Activated CD4-positive, alpha-beta T cell treated with anti-CD3 and anti-CD28 coated beads, Interleukin-2, amount 10 ng/mL, durations not matched to agents 7 days and 5 days (primary cell): ENCODE measurements around the gene TNIP3. TPM values are rescaled to one million over a fixed set of nuclear protein-coding genes. Genes with fewer than 3 reads are reported as not detected.

Source experiments
- CTCF ChIA-PET: fragments of 350-600 bp; sonication (Branson Sonifier 250); formaldehyde crosslinking; loops from one replicate; lab custom pipeline; 2021; ENCODE audit warnings: antibody characterized with exemption; lab: Charles Lee
- POLR2A ChIA-PET: fragments of 350-600 bp; sonication (Branson Sonifier 250); formaldehyde crosslinking; loops from one replicate; lab custom pipeline; 2021; ENCODE audit warnings: antibody characterized with exemption; lab: Charles Lee
- DNase-seq: peaks from one replicate; pipeline ENCODE4 v3.0.0-alpha.2; 2020
- H3K27ac Mint-ChIP-seq: one replicate; pipeline ENCODE4 v1.8.0; 2021; ENCODE audit warnings: mild to moderate bottlenecking, moderate library complexity, mixed read lengths
- H3K27me3 Mint-ChIP-seq: one replicate; pipeline ENCODE4 v1.8.0; 2021; ENCODE audit warnings: mixed read lengths
- H3K36me3 Mint-ChIP-seq: one replicate; pipeline ENCODE4 v1.8.0; 2021; ENCODE audit warnings: low read depth, mixed read lengths
- H3K4me1 Mint-ChIP-seq: one replicate; pipeline ENCODE4 v1.8.0; 2021; ENCODE audit warnings: mixed read lengths
- H3K4me3 Mint-ChIP-seq: one replicate; pipeline ENCODE4 v1.8.0; 2021; ENCODE audit warnings: mild to moderate bottlenecking, moderate library complexity, mixed read lengths
- H3K9me3 Mint-ChIP-seq: one replicate; pipeline ENCODE4 v1.8.0; 2021; ENCODE audit warnings: mixed read lengths
- total RNA-seq, 2 experiments: library from RNA; stranded (reverse); gene quantifications; one replicate each; pipeline ENCODE4 v1.2.3, GENCODE V29; 2021

TNIP3 gene
- total RNA-seq, 2 experiments from 2014 or later: 0.74 to 0.75 TPM

- Mint-ChIP-seq H3K4me3 (no peak overlapping the region), H3K27me3 (peaks cover 6% of the 10 kb centered on the region), H3K4me1 (no peaks in the 10 kb centered on the region), H3K27ac (no peak overlapping the region), H3K9me3 (no peaks in the 10 kb centered on the region), H3K36me3 (no peaks in the 10 kb centered on the region)
- CTCF ChIA-PET: interaction anchor here (0.6 kb wide), 1 partner anchor 1356 kb away, joined by 3 read pairs; no protein-coding TSS in a partner anchor
- no peak for DNase-seq
- POLR2A ChIA-PET: no interaction called here
Measured at GRCh38 chr4:121091941-121092340, 72.2 kb downstream of the TNIP3 start.

- H3K9me3 Mint-ChIP-seq: no peaks in the 10 kb centered on the region
- H3K36me3 Mint-ChIP-seq: no peaks in the 10 kb centered on the region
- DNase-seq: no peak
- no peaks in the 10 kb centered on the region for H3K4me1 Mint-ChIP-seq
- ChIA-PET POLR2A (no interaction called here), CTCF (no interaction called here)
- no peak overlapping the region for H3K4me3 Mint-ChIP-seq
- H3K27me3 Mint-ChIP-seq: peaks cover 17% of the 10 kb centered on the region
- H3K27ac Mint-ChIP-seq: no peak overlapping the region
Measured at GRCh38 chr4:121088867-121089266, 75.3 kb downstream of the TNIP3 start.

Other genes with a start within 250 kb of the TNIP3 start
- gene PRDM5, start 241.6 kb downstream of the TNIP3 start, total RNA-seq: not detected
- under 1 TPM; 0.06 to 0.10 TPM for gene NDNF, start 91.8 kb downstream of the TNIP3 start, total RNA-seq
- gene QRFPR, start 216.7 kb upstream of the TNIP3 start, total RNA-seq: not detected